HepG2 (cell line): ENCODE results near the gene TM4SF4.

Experiments used
- ERF ChIP-seq: IDR thresholded peaks from 2 replicates; pipeline ENCODE4 v1.6.1; 2018; ENCODE audit warnings: missing biosample characterization, missing genetic modification reagents
- NBN ChIP-seq: fragments of 450-650 bp; conservative IDR thresholded peaks from 2 replicates; pipeline ENCODE4 v1.6.1; 2017
- TF ChIP-seq, protein P1 (sequence below): sonication (generic); formaldehyde crosslinking; IDR thresholded peaks from 2 replicates; pipeline ENCODE4 v1.5.0; 2020; ENCODE audit warnings: mild to moderate bottlenecking, missing genetic modification reagents, moderate library complexity

GRCh38 chr3:149449182-149449581 is 25.3 kb upstream of the TM4SF4 start:
- no peak for TF ChIP-seq NBN
- no peak for TF ChIP-seq ERF (CRISPR knock-in tag)
- TF ChIP-seq, protein P1, sequence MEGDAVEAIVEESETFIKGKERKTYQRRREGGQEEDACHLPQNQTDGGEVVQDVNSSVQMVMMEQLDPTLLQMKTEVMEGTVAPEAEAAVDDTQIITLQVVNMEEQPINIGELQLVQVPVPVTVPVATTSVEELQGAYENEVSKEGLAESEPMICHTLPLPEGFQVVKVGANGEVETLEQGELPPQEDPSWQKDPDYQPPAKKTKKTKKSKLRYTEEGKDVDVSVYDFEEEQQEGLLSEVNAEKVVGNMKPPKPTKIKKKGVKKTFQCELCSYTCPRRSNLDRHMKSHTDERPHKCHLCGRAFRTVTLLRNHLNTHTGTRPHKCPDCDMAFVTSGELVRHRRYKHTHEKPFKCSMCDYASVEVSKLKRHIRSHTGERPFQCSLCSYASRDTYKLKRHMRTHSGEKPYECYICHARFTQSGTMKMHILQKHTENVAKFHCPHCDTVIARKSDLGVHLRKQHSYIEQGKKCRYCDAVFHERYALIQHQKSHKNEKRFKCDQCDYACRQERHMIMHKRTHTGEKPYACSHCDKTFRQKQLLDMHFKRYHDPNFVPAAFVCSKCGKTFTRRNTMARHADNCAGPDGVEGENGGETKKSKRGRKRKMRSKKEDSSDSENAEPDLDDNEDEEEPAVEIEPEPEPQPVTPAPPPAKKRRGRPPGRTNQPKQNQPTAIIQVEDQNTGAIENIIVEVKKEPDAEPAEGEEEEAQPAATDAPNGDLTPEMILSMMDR (CRISPR knock-in tag), result no peak
